ENCODE results near the gene HSF2BP.

- TF ChIP-seq EZH2 (IDR thresholded peaks at IDR 0.05; ENCODE audit: borderline replicate concordance, insufficient read depth, low read depth, low read length, poor library complexity, severe bottlenecking) (no peak), CTCF (IDR thresholded peaks at IDR 0.05) (no peak)
Observed at GRCh38 chr21:43585924-43586413, 73.3 kb downstream of the HSF2BP start.
